ENCODE results near the gene XRCC2. TPM values are rescaled to one million over a fixed set of nuclear protein-coding genes. Genes with fewer than 3 reads are reported as not detected.
"Not testable (repeated sequence)": the region's sequence is repeated elsewhere in the genome, so short reads cannot be mapped to it uniquely, and the experiment has no call there.

XRCC2 gene
- total and polyA plus RNA-seq, 8 donors: 0.05 to 0.37 (median 0.20) TPM

DNA sequence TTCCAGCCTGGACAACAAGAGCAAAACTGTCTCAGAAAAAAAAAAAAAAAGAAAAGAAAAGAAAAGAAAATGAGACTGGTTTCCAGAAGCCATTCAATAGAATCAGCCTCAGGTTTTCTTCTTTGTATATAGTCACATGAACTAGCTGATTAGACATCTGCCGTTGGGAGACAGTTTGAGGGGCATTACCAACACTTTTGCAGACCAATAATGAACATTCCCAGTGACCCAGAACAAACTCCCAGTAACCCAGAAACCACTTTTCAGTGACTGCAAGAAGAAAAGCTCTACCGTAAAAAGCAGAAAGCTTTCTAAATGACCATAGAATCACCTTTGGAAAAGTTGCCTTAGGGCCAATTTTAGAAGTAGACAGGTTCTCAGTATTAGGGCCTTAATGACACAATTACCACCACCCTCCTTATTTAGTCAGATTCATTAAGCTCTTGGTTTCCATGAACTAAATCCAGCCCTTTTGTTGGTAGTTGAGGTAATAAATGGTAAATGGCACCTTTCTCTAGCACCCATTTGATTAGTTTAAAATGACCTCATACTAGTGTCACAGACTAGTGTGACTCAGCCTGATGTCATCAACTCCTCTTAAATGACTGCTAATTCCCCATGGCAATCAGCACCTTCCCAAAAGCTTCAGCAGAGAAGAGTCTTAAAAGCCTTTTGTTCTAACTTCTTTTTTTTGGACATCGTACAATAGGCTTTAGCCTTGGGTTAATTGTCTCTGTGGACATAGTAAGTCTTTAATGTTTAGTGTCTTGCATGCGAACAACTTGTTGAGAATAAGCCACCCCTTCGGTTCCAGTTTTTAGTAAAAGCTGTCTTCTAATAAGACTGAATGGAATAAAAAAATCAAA, 33.6 kb upstream of the XRCC2 start:
- DNase-seq: no peak
- TF ChIP-seq, protein P1, sequence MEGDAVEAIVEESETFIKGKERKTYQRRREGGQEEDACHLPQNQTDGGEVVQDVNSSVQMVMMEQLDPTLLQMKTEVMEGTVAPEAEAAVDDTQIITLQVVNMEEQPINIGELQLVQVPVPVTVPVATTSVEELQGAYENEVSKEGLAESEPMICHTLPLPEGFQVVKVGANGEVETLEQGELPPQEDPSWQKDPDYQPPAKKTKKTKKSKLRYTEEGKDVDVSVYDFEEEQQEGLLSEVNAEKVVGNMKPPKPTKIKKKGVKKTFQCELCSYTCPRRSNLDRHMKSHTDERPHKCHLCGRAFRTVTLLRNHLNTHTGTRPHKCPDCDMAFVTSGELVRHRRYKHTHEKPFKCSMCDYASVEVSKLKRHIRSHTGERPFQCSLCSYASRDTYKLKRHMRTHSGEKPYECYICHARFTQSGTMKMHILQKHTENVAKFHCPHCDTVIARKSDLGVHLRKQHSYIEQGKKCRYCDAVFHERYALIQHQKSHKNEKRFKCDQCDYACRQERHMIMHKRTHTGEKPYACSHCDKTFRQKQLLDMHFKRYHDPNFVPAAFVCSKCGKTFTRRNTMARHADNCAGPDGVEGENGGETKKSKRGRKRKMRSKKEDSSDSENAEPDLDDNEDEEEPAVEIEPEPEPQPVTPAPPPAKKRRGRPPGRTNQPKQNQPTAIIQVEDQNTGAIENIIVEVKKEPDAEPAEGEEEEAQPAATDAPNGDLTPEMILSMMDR (IDR thresholded peaks at IDR 0.05): no peak
- Histone ChIP-seq H3K9me3 (no peaks in the 10 kb centered on the region), H3K36me3 (no peaks in the 10 kb centered on the region), H3K4me3 (no peak overlapping the region), H3K4me1 (no peaks in the 10 kb centered on the region), H3K27me3 (no peaks in the 10 kb centered on the region), H3K27ac (no peak overlapping the region)
- no peak for ATAC-seq
- no peak for FAIRE-seq
- WGBS, 2 donors: 60 to 66% methylated on average over 5 of the region's 5 CpGs
- intact Hi-C loops (cut with DNase I): no loop called here

DNA sequence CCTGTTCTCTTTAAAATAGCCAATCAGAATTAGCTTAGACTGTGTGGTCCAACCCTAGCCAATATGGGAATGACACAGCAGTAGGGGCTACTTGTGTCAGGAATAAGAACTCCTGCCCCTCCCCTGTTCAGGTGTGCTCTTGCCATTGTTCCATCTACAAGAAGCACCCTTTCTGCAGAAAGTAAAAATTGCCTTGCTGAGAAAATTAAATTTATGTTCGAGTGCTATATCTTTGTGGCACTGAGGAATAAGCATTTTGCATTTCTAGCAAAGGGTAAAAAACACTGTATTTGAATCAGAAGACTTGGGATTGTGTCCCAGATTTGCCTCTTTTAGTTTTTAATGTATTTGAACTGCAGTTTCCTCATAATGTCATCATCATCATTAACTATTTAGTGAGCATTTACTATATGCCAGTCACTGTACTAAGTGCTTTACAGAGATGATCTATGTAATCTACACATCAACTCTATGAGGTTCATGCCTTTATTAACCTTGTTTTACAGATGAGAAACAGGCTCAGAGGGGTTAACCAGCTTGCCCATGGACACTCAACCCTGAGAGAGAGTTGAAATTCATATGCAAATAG, 28.9 kb upstream of the XRCC2 start:
- no peak overlapping the region for H3K27ac ChIP-seq
- FAIRE-seq (no peak), ATAC-seq (no peak), DNase-seq (no peak)
- no peaks in the 10 kb centered on the region for H3K36me3 ChIP-seq
- H3K27me3 ChIP-seq: no peaks in the 10 kb centered on the region
- TF ChIP-seq, protein P1 (IDR thresholded peaks at IDR 0.05): no peak
- no peak overlapping the region for H3K4me3 ChIP-seq
- no peaks in the 10 kb centered on the region for H3K9me3 ChIP-seq
- 93 to 96% methylated on average over 1 of the region's 1 CpG for WGBS, 2 donors
- no peaks in the 10 kb centered on the region for H3K4me1 ChIP-seq
- intact Hi-C loops (cut with DNase I): no loop called here

DNA sequence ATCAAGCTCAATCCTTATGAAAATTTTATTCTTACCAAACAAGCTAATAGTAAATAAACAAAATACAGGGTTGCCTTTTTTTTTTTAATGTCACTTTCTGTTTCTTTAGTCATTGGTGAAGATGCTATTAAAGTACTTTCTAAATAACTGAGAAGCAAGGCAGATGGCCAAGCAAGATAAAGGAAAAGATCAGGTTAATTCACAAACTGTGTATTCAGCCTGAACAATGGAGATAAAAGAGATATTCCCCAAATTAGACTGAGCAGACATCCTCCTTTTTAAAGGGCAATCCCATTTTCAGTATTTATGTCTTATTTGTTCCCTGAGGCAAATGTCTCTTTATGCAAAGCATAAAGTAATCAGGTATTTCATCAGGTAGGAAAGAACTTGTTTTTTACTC, 23.1 kb upstream of the XRCC2 start:
- no peak for ATAC-seq
- Histone ChIP-seq H3K4me1 (no peaks in the 10 kb centered on the region), H3K27ac (no peak overlapping the region), H3K36me3 (no peaks in the 10 kb centered on the region), H3K27me3 (no peaks in the 10 kb centered on the region), H3K9me3 (no peaks in the 10 kb centered on the region), H3K4me3 (no peak overlapping the region)
- FAIRE-seq: no peak
- intact Hi-C loops (cut with DNase I): no loop called here
- TF ChIP-seq, protein P1 (IDR thresholded peaks at IDR 0.05): no peak
- DNase-seq: no peak

DNA sequence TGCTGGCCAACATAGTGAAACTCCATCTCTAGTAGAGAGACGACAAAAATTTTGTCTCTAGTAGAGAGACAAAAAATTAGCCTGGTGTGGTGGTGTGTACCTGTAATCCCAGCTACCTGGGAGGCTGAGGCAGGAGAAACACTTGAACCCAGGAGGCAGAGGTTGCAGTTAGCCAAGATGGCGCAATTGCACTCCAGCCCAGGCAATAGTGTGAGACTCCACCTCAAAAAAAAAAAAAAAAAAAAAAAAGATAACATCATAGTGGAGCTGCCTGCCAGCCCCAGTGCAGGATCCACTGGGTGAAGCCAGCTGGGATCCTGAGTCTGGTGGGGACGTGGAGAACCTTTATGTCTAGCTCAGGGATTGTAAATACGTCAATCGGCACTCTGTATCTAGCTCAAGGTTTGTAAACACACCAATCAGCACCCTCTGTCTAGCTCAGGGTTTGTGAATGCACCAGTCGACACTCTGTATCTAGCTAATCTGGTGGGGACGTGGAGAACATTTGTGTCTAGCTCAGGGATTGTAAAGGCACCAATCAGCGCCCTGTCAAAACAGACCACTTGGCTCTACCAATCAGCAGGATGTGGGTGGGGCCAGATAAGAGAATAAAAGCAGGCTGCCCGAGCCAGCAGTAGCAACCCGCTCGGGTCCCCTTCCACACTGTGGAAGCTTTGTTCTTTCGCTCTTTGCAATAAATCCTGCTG, 21.5 kb upstream of the XRCC2 start:
- H3K4me3 ChIP-seq; FAIRE-seq; intact Hi-C loops (cut with DNase I); H3K27me3 ChIP-seq; ATAC-seq; H3K9me3 ChIP-seq; H3K36me3 ChIP-seq; H3K4me1 ChIP-seq; H3K27ac ChIP-seq; DNase-seq: not testable (repeated sequence)
- WGBS, 2 donors: 51 to 58% methylated on average over 8 to 12 of the region's 12 CpGs

DNA sequence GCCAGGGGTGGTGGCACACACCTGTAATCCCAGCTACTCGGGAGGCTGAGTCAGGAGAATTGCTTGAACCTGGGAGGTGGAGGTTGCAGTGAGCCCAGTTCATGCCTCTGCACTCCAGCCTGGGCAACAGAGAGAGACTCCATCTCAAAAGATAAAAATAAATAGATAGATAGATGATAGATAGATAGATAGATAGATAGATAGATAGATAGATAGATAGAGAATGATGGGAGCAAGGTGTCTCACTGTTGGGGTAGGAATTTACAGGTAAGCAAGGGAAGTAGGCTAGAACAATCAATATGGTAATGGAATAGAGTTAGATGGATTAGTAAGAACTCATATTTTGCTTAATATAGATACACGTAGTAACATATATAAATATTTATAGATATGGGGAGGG, 16.3 kb upstream of the XRCC2 start:
- H3K9me3 ChIP-seq; H3K4me3 ChIP-seq; H3K36me3 ChIP-seq; FAIRE-seq; H3K27ac ChIP-seq; H3K4me1 ChIP-seq; H3K27me3 ChIP-seq; intact Hi-C loops (cut with DNase I); ATAC-seq; DNase-seq: not testable (repeated sequence)
- 86 to 95% methylated on average over 2 of the region's 2 CpGs for WGBS, 2 donors

Data from pancreas (tissue), 10 donors.